Measurements from ENCODE around the gene ATOX1. TPM values are rescaled to one million over a fixed set of nuclear protein-coding genes. Genes with fewer than 3 reads are reported as not detected.
A peak's percentile ranks its signal among the peaks of the same experiment; 100 is the strongest.
"Not testable (repeated sequence)": the region's sequence is repeated elsewhere in the genome, so short reads cannot be mapped to it uniquely, and the experiment has no call there.

ATOX1 gene
- total RNA-seq, 1 donor from 2014 or later: 65.4 TPM

DNA sequence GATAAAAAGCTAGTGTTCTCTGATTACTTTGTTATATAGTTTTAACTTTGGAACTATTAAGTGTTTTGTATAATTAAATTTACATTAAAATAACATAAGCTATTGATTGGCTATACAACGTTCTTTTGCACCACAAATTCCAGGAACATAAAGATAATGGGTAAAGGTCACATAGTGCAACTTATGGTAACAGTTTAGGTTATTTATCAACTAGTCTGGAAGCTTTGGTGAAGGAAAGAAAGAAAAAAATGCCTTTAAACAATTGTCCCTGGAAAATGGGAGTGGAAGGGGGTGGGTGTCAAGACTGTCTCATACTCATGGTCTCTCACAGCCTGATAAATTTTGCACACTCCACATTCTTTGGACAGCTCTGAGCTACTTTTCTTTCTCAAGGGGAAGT, 54.7 kb downstream of the ATOX1 start:
- Histone ChIP-seq H3K27ac (replicated peaks) (no peak overlapping the region), H3K4me3 (no peak overlapping the region), H3K36me3 (no peaks in the 10 kb centered on the region), H3K27me3 (ENCODE audit: low read depth) (no peaks in the 10 kb centered on the region), H3K9me3 (replicated peaks) (no peaks in the 10 kb centered on the region), H3K4me1 (peaks cover 35% of the 10 kb centered on the region)
- intact Hi-C loops (cut with micrococcal nuclease): no loop called here
- no peak for DNase-seq
- TF ChIP-seq, protein P1, sequence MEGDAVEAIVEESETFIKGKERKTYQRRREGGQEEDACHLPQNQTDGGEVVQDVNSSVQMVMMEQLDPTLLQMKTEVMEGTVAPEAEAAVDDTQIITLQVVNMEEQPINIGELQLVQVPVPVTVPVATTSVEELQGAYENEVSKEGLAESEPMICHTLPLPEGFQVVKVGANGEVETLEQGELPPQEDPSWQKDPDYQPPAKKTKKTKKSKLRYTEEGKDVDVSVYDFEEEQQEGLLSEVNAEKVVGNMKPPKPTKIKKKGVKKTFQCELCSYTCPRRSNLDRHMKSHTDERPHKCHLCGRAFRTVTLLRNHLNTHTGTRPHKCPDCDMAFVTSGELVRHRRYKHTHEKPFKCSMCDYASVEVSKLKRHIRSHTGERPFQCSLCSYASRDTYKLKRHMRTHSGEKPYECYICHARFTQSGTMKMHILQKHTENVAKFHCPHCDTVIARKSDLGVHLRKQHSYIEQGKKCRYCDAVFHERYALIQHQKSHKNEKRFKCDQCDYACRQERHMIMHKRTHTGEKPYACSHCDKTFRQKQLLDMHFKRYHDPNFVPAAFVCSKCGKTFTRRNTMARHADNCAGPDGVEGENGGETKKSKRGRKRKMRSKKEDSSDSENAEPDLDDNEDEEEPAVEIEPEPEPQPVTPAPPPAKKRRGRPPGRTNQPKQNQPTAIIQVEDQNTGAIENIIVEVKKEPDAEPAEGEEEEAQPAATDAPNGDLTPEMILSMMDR (IDR thresholded peaks at IDR 0.05; ENCODE audit: borderline replicate concordance): no peak

DNA sequence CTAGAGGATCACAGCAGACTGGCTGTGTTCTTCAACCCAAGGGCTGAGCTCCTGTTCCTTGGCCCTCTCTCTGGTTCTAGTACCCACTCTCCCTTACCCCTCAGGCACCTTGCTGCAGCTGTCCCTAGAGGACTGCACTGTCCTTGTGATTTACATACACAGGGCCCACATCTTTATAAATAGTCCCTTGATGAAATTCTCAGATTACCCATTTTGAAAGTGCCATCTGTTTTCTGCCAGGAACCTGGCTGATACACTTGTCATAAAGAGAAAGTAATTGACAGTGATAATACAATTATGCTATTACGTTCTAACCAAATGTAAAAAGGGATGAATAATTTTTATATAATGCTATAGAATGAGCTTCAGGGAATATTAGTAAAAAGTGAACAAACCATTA, 55.2 kb downstream of the ATOX1 start:
- no peak overlapping the region for H3K27ac ChIP-seq (replicated peaks)
- H3K36me3 ChIP-seq: no peaks in the 10 kb centered on the region
- H3K4me3 ChIP-seq: no peak overlapping the region
- H3K27me3 ChIP-seq (ENCODE audit: low read depth): no peaks in the 10 kb centered on the region
- intact Hi-C loops (cut with micrococcal nuclease): no loop called here
- TF ChIP-seq, protein P1 (IDR thresholded peaks at IDR 0.05; ENCODE audit: borderline replicate concordance): no peak
- H3K9me3 ChIP-seq (replicated peaks): no peaks in the 10 kb centered on the region
- DNase-seq: no peak
- peaks cover 40% of the 10 kb centered on the region for H3K4me1 ChIP-seq

DNA sequence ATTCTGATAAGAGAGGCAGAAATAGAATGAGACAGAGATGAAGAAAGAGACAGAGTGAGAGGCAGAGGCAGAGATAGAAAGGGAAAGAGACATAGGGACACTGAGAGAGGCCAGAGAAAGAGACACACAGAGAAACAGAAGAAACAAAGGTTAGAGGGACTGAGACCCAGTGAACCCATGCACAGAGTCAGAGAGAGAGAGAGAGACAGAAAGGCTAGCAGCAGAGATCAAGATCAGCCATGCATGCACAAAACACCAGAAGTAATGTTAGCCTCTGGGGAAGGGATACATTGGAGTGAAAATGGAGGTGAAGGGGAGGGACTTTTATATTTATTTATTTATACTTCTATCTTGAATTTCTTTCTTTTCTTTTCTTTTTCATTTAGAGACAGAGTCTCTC, 57.6 kb downstream of the ATOX1 start:
- no peaks in the 10 kb centered on the region for H3K36me3 ChIP-seq
- intact Hi-C loops (cut with micrococcal nuclease): no loop called here
- no peaks in the 10 kb centered on the region for H3K9me3 ChIP-seq (replicated peaks)
- peaks cover 46% of the 10 kb centered on the region for H3K4me1 ChIP-seq
- H3K27me3 ChIP-seq (ENCODE audit: low read depth): peaks cover 6% of the 10 kb centered on the region
- DNase-seq: no peak
- TF ChIP-seq, protein P1 (IDR thresholded peaks at IDR 0.05; ENCODE audit: borderline replicate concordance): no peak
- H3K4me3 ChIP-seq: no peak overlapping the region
- H3K27ac ChIP-seq (replicated peaks): peak overlapping the region; percentile 89

DNA sequence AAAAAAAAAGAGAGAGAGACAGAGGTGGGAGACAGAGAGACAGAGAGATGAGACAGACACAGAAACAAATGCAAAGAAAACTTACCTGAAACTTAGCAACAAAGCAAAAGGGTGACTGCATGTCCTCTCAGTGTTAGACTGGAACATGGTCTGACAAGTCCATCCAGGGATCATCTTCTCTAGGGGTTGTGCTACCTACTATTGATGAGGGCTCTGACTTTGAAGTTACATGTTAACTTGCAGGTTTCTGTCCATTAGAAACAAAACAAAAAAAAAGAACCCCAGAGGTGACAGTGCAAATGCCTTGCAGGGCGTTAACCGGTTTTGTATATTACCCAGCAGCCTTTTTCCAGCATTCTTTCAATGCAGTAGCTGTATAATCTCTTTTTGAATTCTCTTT, 58.1 kb downstream of the ATOX1 start:
- H3K36me3 ChIP-seq: no peaks in the 10 kb centered on the region
- H3K27ac ChIP-seq (replicated peaks): peak overlapping the region; percentile 89
- no peak for DNase-seq
- intact Hi-C loops (cut with micrococcal nuclease): no loop called here
- no peak overlapping the region for H3K4me3 ChIP-seq
- TF ChIP-seq, protein P1 (IDR thresholded peaks at IDR 0.05; ENCODE audit: borderline replicate concordance): no peak
- no peaks in the 10 kb centered on the region for H3K9me3 ChIP-seq (replicated peaks)
- H3K4me1 ChIP-seq: peaks cover 46% of the 10 kb centered on the region
- H3K27me3 ChIP-seq (ENCODE audit: low read depth): peaks cover 6% of the 10 kb centered on the region

DNA sequence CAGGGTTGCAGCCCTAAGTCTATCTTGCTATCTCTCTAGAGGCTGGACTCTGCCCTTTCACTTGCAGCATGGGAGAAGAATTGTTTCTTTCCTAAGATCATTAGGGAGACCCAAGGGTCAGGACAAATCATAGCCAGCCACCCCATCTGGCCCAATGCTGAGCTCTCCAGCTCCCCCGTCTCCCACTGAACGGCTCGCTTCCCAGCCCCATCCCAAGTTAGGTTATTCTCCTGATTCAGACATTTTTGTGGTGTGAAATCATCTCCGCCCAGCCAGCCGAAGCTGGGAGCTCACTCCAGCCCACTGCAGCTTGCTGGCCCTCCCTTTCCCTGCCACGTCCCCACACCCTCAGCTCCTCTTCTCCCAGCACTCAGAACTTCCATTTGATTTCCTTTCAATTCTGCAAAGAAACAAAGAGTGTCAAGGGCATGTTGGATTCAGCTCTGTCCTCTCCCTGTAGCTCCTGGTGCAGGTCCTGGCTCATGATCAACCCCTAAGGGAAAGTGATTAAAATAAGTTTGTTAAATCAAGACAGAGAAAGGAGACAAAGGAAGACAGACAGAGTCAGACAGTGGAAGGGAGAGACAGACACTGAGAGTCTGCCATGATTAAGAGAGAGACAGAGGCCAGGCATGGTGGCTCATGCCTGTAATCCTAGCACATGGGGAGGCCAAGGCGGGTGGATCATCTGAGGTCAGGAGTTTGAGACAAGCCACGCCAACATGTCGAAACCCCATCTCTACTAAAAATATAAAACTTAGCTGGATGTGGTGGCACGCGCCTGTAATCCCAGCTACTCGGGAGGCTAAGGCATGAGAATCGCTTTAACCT, 59.1 kb downstream of the ATOX1 start:
- Histone ChIP-seq H3K36me3 (no peaks in the 10 kb centered on the region), H3K9me3 (replicated peaks) (no peaks in the 10 kb centered on the region), H3K27me3 (ENCODE audit: low read depth) (peaks cover 6% of the 10 kb centered on the region), H3K4me1 (peaks cover 46% of the 10 kb centered on the region), H3K4me3 (peak overlapping the region; percentile 14), H3K27ac (replicated peaks) (peak overlapping the region; percentile 89)
- TF ChIP-seq, protein P1 (IDR thresholded peaks at IDR 0.05; ENCODE audit: borderline replicate concordance): no peak
- DNase-seq: peak; percentile 83
- intact Hi-C loops (cut with micrococcal nuclease): no loop called here

DNA sequence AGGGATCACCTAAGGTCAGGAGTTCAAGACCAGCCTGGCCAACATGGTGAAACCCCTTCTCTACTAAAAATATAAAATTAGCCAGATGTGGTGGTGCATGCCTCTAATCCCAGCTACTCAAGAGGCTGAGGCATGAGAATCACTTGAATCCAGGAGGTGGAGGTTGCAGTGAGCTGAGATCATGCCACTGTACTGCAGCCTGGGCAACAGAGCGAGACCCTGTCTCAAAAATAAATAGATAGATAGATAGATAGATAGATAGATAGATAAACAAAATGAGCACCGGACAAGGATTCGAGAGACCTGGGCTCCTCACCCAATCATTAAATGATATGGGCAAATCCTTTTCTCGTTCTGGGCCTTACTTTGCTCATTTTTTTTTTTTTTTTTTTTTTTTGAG, 60.4 kb downstream of the ATOX1 start:
- DNase-seq; H3K27me3 ChIP-seq (ENCODE audit: low read depth); H3K36me3 ChIP-seq; H3K4me3 ChIP-seq; H3K9me3 ChIP-seq (replicated peaks); intact Hi-C loops (cut with micrococcal nuclease): not testable (repeated sequence)
- Histone ChIP-seq H3K4me1 (peaks cover 45% of the 10 kb centered on the region), H3K27ac (replicated peaks) (peak overlapping the region; percentile 89)
